A549 (cell line): ENCODE measurements around the gene PI4KA. TPM values are rescaled to one million over a fixed set of nuclear protein-coding genes. Genes with fewer than 3 reads are reported as not detected.

Experiments used
- ATAC-seq, 2 experiments: fragments of 200-7000 bp in 1 of 2; fragments of >200 bp in 1 of 2; cut with Nextera tagmentation in 1 of 2; cut with Tn5 transposase in 1 of 2; 3 replicates each; pipeline versions ENCODE4 v1.8.0 to v1.9.1; 2018 to 2020; ENCODE audit warnings: mild to moderate bottlenecking in 1 of 2, moderate library complexity in 1 of 2
- CTCF ChIA-PET: fragments of 300-600 bp; sonication (Branson Sonifier 250); formaldehyde crosslinking; extraction: SDS; loops from one replicate; lab custom pipeline; 2021; ENCODE audit warnings: antibody characterized with exemption, inconsistent platforms; lab: Yijun Ruan, JAX
- POLR2A ChIA-PET: fragments of 350-600 bp; formaldehyde crosslinking; extraction: SDS; loops from one replicate; lab custom pipeline; 2021; ENCODE audit warnings: antibody characterized with exemption, inconsistent platforms; lab: Yijun Ruan, JAX
- DNase-seq, 2 experiments: peaks; one replicate each; pipeline versions ENCODE4 v3.0.0 to v3.0.0-alpha.2; 2011 to 2016; ENCODE audit warnings: low read depth in 1 of 2, low spot score in 1 of 2
- FAIRE-seq: peaks from 2 replicates; lab custom pipeline; 2011; peaks lifted over from hg19 to GRCh38; lab: Jason Lieb, UNC
- H3K27ac ChIP-seq, 2 experiments: fragments of >200 bp; sonication (Bioruptor Twin); formaldehyde crosslinking; 3 replicates each; pipeline ENCODE4 v1.5.1; 2016 to 2017
- H3K4me1 ChIP-seq: fragments of >200 bp; sonication (Bioruptor Twin); formaldehyde crosslinking; 3 replicates; pipeline ENCODE4 v1.6.1; 2016
- H3K4me2 ChIP-seq: fragments of >200 bp; sonication (Bioruptor Twin); formaldehyde crosslinking; 3 replicates; pipeline ENCODE4 v1.6.1; 2016
- H3K4me3 ChIP-seq: fragments of >200 bp; sonication (Bioruptor Twin); formaldehyde crosslinking; 3 replicates; pipeline ENCODE4 v1.5.1; 2016
- H3K9me3 ChIP-seq: fragments of >200 bp; sonication (Bioruptor Twin); formaldehyde crosslinking; 3 replicates; pipeline ENCODE4 v1.6.1; 2016
- BHLHE40 ChIP-seq: IDR thresholded peaks from 2 replicates; pipeline ENCODE4 v1.6.1; 2012; ENCODE audit warnings: low read depth, low read length, inconsistent platforms
- CBX2 ChIP-seq: fragments of 200-600 bp; sonication (generic); IDR thresholded peaks from 2 replicates; pipeline ENCODE4 v1.6.1; 2016; ENCODE audit warnings: low read depth, mild to moderate bottlenecking, borderline replicate concordance
- CEBPB ChIP-seq, 2 experiments: fragments of >200 bp in 1 of 2; sonication (Bioruptor Twin) in 1 of 2; formaldehyde crosslinking in 1 of 2; IDR thresholded peaks; 2 replicates each; pipeline ENCODE4 v1.6.1; 2012 to 2016
- CHD2 ChIP-seq: fragments of 150-350 bp; IDR thresholded peaks from 2 replicates; pipeline ENCODE4 v1.6.1; 2014; ENCODE audit warnings: low read length; ENCODE audit not compliant: partially characterized antibody
- EHF ChIP-seq: fragments of 250-450 bp; sonication (Bioruptor Pico); IDR thresholded peaks from 2 replicates; pipeline ENCODE4 v1.5.0; 2020; ENCODE audit warnings: mild to moderate bottlenecking
- FOSB ChIP-seq: fragments of 250-450 bp; sonication (Bioruptor Pico); IDR thresholded peaks from 2 replicates; pipeline ENCODE4 v1.5.0; 2020; ENCODE audit warnings: mild to moderate bottlenecking, moderate library complexity
- FOSL2 ChIP-seq, 2 experiments: fragments of 450-650 bp in 1 of 2; fragments of >200 bp in 1 of 2; sonication (Bioruptor Twin) in 1 of 2; formaldehyde crosslinking; IDR thresholded peaks; 2 replicates each; pipeline versions ENCODE4 v1.5.0 to v1.6.1; 2016 to 2020; ENCODE audit warnings: mild to moderate bottlenecking in 1 of 2, moderate library complexity in 1 of 2
- HDAC2 ChIP-seq: fragments of 200-600 bp; sonication (generic); IDR thresholded peaks from 2 replicates; pipeline ENCODE4 v1.6.1; 2016
- HOXB13 ChIP-seq: fragments of 250-450 bp; sonication (Bioruptor Pico); IDR thresholded peaks from 2 replicates; pipeline ENCODE4 v1.5.0; 2020; ENCODE audit warnings: low read depth, mild to moderate bottlenecking, moderate library complexity
- MAZ ChIP-seq: fragments of 150-350 bp; IDR thresholded peaks from 2 replicates; pipeline ENCODE4 v1.6.1; 2014; ENCODE audit warnings: antibody characterized with exemption, low read depth, low read length, borderline replicate concordance
- MYC ChIP-seq: IDR thresholded peaks from 2 replicates; pipeline ENCODE4 v1.6.1; 2012; ENCODE audit warnings: mild to moderate bottlenecking, inconsistent platforms, low read length, improper control_type of control experiment, borderline replicate concordance
- NPAS2 ChIP-seq: fragments of 250-450 bp; sonication (Bioruptor Pico); IDR thresholded peaks from 2 replicates; pipeline ENCODE4 v1.8.0; 2022; ENCODE audit warnings: mild to moderate bottlenecking, moderate library complexity, borderline replicate concordance
- NR3C1 ChIP-seq: fragments of >200 bp; sonication (Bioruptor Twin); formaldehyde crosslinking; IDR thresholded peaks from 3 replicates; pipeline ENCODE4 v1.6.1; 2017
- POLR2A ChIP-seq: IDR thresholded peaks from 2 replicates; pipeline ENCODE4 v1.6.1; 2012; ENCODE audit warnings: mild to moderate bottlenecking, low read length
- RAD21 ChIP-seq, 2 experiments: fragments of >200 bp in 1 of 2; sonication (Bioruptor Twin) in 1 of 2; formaldehyde crosslinking in 1 of 2; IDR thresholded peaks in 1 of 2; conservative IDR thresholded peaks in 1 of 2; 2 replicates in 1 of 2; 3 replicates in 1 of 2; pipeline ENCODE4 v1.6.1; 2012 to 2018; ENCODE audit warnings: inconsistent platforms in 1 of 2
- RARB ChIP-seq: fragments of 250-450 bp; sonication (Bioruptor Pico); IDR thresholded peaks from 2 replicates; pipeline ENCODE4 v1.8.0; 2021; ENCODE audit warnings: mild to moderate bottlenecking, moderate library complexity
- RCOR1 ChIP-seq: fragments of 150-350 bp; IDR thresholded peaks from 2 replicates; pipeline ENCODE4 v1.6.1; 2014; ENCODE audit warnings: antibody characterized with exemption, low read length, low read depth
- SMC3 ChIP-seq: fragments of >200 bp; sonication (Bioruptor Twin); formaldehyde crosslinking; IDR thresholded peaks from 3 replicates; pipeline ENCODE4 v1.6.1; 2018; ENCODE audit warnings: inconsistent platforms
- SREBF2 ChIP-seq: fragments of 450-650 bp; IDR thresholded peaks from 2 replicates; pipeline ENCODE4 v1.6.1; 2014; ENCODE audit warnings: mild to moderate bottlenecking, moderate library complexity
- TFCP2L1 ChIP-seq: fragments of 250-450 bp; sonication (Bioruptor Pico); IDR thresholded peaks from 2 replicates; pipeline ENCODE4 v1.5.0; 2021; ENCODE audit warnings: mild to moderate bottlenecking
- ZC3H11A ChIP-seq: fragments of 450-650 bp; IDR thresholded peaks from 2 replicates; pipeline ENCODE4 v1.6.1; 2014; ENCODE audit warnings: antibody characterized with exemption, mild to moderate bottlenecking
- ZFP36 ChIP-seq: fragments of 450-650 bp; IDR thresholded peaks from 2 replicates; pipeline ENCODE4 v1.6.1; 2014; ENCODE audit warnings: borderline replicate concordance; ENCODE audit not compliant: partially characterized antibody
- WGBS: methylation state at CpG from one replicate; pipeline ENCODE4 v1.1.6; 2017; ENCODE audit errors: missing lambda C conversion rate; 5-methylcytosine and 5-hydroxymethylcytosine counted together
- polyA plus RNA-seq, 4 experiments: library from polyadenylated mRNA; depleted of rRNA in 3 of 4; stranded (reverse); fragments of >200 nt; fragmentation: RNase III in 1 of 4; extraction: RNeasy Plus Mini Kit Qiagen cat#74134 plus additional on column Dnase treatment in 1 of 4; gene quantifications; 2 replicates in 3 of 4; 3 replicates in 1 of 4; pipeline ENCODE4 v1.2.3, GENCODE V29; 2011 to 2017
- TF ChIP-seq, protein P1 (sequence below): fragments of 150-350 bp; IDR thresholded peaks from 2 replicates; pipeline ENCODE4 v1.6.1; 2014; ENCODE audit warnings: low read depth, mild to moderate bottlenecking, low read length
- TF ChIP-seq, protein P2 (sequence below): IDR thresholded peaks from 2 replicates; pipeline ENCODE4 v1.6.1; 2012
- TF ChIP-seq, protein P3 (sequence below): IDR thresholded peaks from 2 replicates; pipeline ENCODE4 v1.6.1; 2012
- TF ChIP-seq, protein P4 (sequence below): fragments of 450-650 bp; IDR thresholded peaks from 2 replicates; pipeline ENCODE4 v1.6.1; 2014; ENCODE audit warnings: antibody characterized with exemption
- TF ChIP-seq, protein P5 (sequence below): fragments of 250-450 bp; sonication (Bioruptor Pico); IDR thresholded peaks from 2 replicates; pipeline ENCODE4 v1.5.0; 2020; ENCODE audit warnings: low read depth, mild to moderate bottlenecking, moderate library complexity

PI4KA gene
- polyA plus RNA-seq, 2 of the 4 experiments (the other 2 are of a cell fraction), result 14.4 to 21.3 TPM

DNA sequence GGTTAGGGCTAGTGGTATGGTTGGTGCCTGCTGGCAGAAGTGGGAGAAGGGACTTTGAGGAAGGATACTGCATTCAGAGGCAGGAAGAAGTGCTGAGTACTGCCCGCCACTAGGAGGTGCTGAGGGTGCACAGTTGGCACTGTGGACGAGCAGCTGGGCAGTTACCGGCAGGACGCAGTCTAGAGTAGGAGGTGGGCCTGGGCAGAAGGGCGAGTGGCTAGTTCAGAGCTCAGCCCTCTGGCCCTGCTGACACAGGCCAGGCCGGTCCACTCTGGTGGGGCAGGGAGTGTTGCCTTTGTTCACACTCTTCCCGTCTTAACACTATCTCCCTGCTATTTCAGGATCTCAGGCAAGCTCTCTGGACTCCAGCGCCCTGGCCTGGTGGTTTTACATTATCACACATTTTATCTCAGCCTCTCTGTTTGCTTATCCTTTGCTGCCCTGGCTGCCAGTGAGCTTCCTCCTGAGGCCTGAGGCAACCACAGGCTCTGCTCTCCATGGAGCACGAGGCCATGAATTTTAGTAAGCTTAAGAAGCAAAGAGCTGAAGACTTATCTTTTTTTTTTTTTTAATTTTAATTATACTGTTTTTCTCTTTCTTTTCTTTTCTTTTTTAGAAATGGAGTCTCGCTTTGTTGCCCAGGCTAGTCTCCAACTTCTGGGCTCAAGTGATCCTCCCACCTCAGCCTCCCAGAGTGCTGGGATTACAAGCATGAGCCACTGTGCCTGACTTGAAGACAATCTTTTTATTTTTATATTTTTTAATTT, 27.1 kb upstream of the PI4KA start (continued):
- TF ChIP-seq TFCP2L1 (CRISPR knock-in tag), result no peak

DNA sequence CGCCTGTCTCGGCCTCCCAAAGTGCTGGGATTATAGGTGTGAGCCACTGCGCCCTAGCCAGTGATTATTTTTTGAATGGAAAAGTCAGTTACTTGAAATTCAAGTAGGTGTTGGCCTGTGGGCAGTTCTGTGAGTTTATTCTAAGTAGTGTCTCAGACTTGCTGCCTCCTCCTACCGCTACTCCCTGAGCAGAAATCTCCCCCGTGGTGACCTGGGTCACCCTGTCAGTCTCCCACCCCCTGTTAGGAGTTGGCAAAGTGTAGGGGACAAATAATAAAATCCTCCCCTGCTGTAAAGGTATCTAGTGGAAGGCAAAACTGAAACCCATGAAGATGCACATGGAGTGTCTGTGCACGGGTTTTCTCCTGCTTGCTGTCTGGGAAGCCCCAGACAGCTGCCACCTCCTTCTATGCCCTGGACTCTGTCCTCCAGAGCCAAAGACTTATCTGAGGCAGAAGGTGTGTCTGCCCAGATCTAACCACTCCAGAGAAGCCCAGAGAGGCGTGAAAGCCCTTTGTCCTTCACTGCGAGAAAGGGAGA, 26.5 kb upstream of the PI4KA start:
- ChIA-PET POLR2A (interaction anchor here (0.8 to 1.4 kb wide), 7 partner anchors 19 to 117 kb away, joined by 3 to 22 read pairs (median 3); partner anchors contain the start of genes LZTR1 and THAP7), CTCF (interaction anchor here (0.7 to 3.4 kb wide), 46 partner anchors 9 to 218 kb away, joined by 3 to 35 read pairs (median 5); partner anchors contain the start of gene CRKL)
- DNase-seq (no peak), FAIRE-seq (no peak), ATAC-seq (peak in 1 of 2 experiments; percentile 59; a peak in 5 of 6 replicates)
- H3K4me1 ChIP-seq, result peaks cover 6% of the 10 kb centered on the region
- TF ChIP-seq, protein P1, sequence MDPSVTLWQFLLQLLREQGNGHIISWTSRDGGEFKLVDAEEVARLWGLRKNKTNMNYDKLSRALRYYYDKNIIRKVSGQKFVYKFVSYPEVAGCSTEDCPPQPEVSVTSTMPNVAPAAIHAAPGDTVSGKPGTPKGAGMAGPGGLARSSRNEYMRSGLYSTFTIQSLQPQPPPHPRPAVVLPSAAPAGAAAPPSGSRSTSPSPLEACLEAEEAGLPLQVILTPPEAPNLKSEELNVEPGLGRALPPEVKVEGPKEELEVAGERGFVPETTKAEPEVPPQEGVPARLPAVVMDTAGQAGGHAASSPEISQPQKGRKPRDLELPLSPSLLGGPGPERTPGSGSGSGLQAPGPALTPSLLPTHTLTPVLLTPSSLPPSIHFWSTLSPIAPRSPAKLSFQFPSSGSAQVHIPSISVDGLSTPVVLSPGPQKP, result no peak
- TF ChIP-seq HOXB13 (CRISPR knock-in tag), result no peak
- no peak for TF ChIP-seq NR3C1
- TF ChIP-seq MYC, result no peak
- TF ChIP-seq, protein P2, sequence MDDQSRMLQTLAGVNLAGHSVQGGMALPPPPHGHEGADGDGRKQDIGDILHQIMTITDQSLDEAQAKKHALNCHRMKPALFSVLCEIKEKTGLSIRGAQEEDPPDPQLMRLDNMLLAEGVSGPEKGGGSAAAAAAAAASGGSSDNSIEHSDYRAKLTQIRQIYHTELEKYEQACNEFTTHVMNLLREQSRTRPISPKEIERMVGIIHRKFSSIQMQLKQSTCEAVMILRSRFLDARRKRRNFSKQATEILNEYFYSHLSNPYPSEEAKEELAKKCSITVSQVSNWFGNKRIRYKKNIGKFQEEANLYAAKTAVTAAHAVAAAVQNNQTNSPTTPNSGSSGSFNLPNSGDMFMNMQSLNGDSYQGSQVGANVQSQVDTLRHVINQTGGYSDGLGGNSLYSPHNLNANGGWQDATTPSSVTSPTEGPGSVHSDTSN, result no peak
- no peak for TF ChIP-seq HDAC2
- TF ChIP-seq, protein P3, sequence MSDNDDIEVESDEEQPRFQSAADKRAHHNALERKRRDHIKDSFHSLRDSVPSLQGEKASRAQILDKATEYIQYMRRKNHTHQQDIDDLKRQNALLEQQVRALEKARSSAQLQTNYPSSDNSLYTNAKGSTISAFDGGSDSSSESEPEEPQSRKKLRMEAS, result no peak
- TF ChIP-seq EHF (CRISPR knock-in tag), result no peak
- TF ChIP-seq MAZ, result no peak
- no peak for TF ChIP-seq NPAS2 (CRISPR knock-in tag)
- TF ChIP-seq CEBPB (IDR thresholded peaks at IDR 0.05), result no peak
- no peak for TF ChIP-seq RCOR1
- no peak for TF ChIP-seq ZFP36
- no peak for TF ChIP-seq ZC3H11A
- TF ChIP-seq, protein P4, sequence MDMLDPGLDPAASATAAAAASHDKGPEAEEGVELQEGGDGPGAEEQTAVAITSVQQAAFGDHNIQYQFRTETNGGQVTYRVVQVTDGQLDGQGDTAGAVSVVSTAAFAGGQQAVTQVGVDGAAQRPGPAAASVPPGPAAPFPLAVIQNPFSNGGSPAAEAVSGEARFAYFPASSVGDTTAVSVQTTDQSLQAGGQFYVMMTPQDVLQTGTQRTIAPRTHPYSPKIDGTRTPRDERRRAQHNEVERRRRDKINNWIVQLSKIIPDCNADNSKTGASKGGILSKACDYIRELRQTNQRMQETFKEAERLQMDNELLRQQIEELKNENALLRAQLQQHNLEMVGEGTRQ, result no peak
- TF ChIP-seq, protein P5, sequence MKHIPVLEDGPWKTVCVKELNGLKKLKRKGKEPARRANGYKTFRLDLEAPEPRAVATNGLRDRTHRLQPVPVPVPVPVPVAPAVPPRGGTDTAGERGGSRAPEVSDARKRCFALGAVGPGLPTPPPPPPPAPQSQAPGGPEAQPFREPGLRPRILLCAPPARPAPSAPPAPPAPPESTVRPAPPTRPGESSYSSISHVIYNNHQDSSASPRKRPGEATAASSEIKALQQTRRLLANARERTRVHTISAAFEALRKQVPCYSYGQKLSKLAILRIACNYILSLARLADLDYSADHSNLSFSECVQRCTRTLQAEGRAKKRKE (CRISPR knock-in tag), result no peak
- no peak overlapping the region for H3K4me2 ChIP-seq
- no peak overlapping the region for H3K4me3 ChIP-seq
- H3K9me3 ChIP-seq, result no peaks in the 10 kb centered on the region
- WGBS, result 69% methylated on average over 8 of the region's 8 CpGs
- H3K27ac ChIP-seq, result peak overlapping the region in 1 of 2 experiments; percentile 83; a peak in 3 of 6 replicates

DNA sequence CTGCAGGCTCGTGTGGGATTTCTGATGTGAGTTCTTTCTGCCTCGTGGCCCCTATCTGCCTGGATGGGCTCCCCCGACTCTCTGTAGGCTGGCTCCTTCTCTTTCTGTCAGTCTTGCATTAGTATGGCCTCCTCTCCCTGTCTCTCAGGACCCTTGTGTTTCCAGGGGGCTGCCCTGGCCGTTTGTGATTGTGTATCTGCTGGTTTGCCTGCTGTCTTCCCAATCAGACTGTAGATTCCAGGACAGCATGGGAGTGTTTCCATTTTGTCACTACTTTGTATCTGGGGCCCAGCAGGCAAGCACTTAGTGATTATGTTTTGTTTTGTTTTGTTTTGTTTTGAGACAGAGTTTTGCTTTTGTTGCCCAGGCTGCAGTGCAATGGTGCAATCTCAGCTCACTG, 25.8 kb upstream of the PI4KA start:
- CTCF ChIA-PET, result interaction anchor here (1.5 to 3.4 kb wide), 10 partner anchors 10 to 107 kb away, joined by 3 to 35 read pairs (median 12); no protein-coding TSS in a partner anchor
- ATAC-seq (no peak), DNase-seq (no peak)
- no peak overlapping the region for H3K4me3 ChIP-seq
- H3K4me2 ChIP-seq, result no peak overlapping the region
- TF ChIP-seq FOSL2 (IDR thresholded peaks at IDR 0.05) (no peak), FOSL2 (CRISPR knock-in tag; IDR thresholded peaks at IDR 0.05) (no peak), SREBF2 (no peak), SMC3 (no peak), BHLHE40 (no peak), RARB (CRISPR knock-in tag) (no peak), CBX2 (no peak), POLR2A (no peak), RAD21 (conservative IDR thresholded peaks at IDR 0.05 in 1 of 2, IDR thresholded peaks at IDR 0.05 in 1 of 2) (no peak), CHD2 (no peak), FOSB (CRISPR knock-in tag) (no peak)
- TF ChIP-seq, protein P2, result no peak
- TF ChIP-seq, all 56 proteins: peak for 0
- FAIRE-seq, result no peak
- no peaks in the 10 kb centered on the region for H3K9me3 ChIP-seq
- 66% methylated on average over 4 of the region's 4 CpGs for WGBS
- H3K4me1 ChIP-seq, result peaks cover 6% of the 10 kb centered on the region
- POLR2A ChIA-PET, result no interaction called here
- H3K27ac ChIP-seq, result no peak overlapping the region
